ENCODE results near the gene APBA1. TPM values are rescaled to one million over a fixed set of nuclear protein-coding genes. Genes with fewer than 3 reads are reported as not detected.

Gene APBA1
- total RNA-seq, 3 donors from 2014 or later, result 10.1 to 14.4 (median 12.7) TPM

DNA sequence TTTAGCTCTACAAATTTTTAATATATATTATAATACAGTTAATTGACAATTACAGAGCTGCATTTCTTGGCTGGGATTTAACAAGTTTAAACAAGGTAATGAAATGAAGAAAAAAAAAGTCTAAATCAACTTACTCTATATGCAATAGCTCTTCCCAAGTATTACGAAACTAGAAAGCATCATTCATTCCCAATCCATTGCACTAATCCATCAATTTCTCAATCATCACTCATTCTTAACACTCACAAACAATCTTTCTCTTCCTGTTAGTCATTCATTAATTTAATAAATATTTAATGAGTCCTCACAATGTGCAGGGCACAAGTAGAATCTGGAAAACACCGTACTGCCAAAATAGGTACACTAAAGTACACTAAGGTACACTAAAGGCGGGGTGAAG lies 42.9 kb upstream of the APBA1 start:
- no peak for ATAC-seq

DNA sequence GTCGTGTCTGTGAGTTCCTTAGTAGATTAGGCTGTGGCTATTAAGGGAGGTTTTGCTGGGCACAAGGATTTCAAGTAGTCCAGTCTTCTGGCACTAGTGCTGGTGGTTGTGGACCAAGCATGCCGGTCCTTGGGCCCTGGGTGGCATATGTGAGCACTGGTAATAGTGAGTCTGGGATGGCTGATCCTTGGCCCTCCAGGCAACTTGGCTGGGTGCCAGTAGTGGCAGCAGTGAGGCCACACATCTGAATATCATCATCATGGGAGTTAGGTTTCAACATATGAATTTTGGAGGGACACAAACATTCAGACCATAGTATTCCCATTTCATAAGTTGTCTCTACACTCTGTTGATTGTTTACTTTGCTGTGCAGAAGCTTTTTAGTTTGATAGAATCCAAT lies 25.3 kb upstream of the APBA1 start:
- H3K4me1 ChIP-seq (ENCODE audit: low read depth), result no peaks in the 10 kb centered on the region
- peaks cover 31% of the 10 kb centered on the region for H3K9me3 ChIP-seq
- no peak overlapping the region for H3K4me3 ChIP-seq
- intact Hi-C loops (cut with DNase I, micrococcal nuclease), result no loop called here
- DNase-seq (no peak), ATAC-seq (no peak)
- H3K36me3 ChIP-seq (ENCODE audit: low read depth), result no peaks in the 10 kb centered on the region
- TF ChIP-seq, protein P1, sequence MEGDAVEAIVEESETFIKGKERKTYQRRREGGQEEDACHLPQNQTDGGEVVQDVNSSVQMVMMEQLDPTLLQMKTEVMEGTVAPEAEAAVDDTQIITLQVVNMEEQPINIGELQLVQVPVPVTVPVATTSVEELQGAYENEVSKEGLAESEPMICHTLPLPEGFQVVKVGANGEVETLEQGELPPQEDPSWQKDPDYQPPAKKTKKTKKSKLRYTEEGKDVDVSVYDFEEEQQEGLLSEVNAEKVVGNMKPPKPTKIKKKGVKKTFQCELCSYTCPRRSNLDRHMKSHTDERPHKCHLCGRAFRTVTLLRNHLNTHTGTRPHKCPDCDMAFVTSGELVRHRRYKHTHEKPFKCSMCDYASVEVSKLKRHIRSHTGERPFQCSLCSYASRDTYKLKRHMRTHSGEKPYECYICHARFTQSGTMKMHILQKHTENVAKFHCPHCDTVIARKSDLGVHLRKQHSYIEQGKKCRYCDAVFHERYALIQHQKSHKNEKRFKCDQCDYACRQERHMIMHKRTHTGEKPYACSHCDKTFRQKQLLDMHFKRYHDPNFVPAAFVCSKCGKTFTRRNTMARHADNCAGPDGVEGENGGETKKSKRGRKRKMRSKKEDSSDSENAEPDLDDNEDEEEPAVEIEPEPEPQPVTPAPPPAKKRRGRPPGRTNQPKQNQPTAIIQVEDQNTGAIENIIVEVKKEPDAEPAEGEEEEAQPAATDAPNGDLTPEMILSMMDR (IDR thresholded peaks at IDR 0.05), result no peak

More for the DNA sequence above, 42.9 kb upstream of the APBA1 start:
- TF ChIP-seq, protein P1 (IDR thresholded peaks at IDR 0.05), result no peak
- DNase-seq, result no peak
- Histone ChIP-seq H3K9me3 (no peaks in the 10 kb centered on the region), H3K4me3 (no peak overlapping the region), H3K4me1 (ENCODE audit: low read depth) (peaks cover 35% of the 10 kb centered on the region), H3K36me3 (ENCODE audit: low read depth) (no peaks in the 10 kb centered on the region)
- intact Hi-C loops (cut with DNase I, micrococcal nuclease), result no loop called here

GRCh38 chr9:69696802-69697201 lies 24.6 kb upstream of the APBA1 start:
- Histone ChIP-seq H3K36me3 (ENCODE audit: low read depth) (no peaks in the 10 kb centered on the region), H3K4me1 (ENCODE audit: low read depth) (no peaks in the 10 kb centered on the region), H3K9me3 (peaks cover 30% of the 10 kb centered on the region), H3K4me3 (no peak overlapping the region)
- no peak for ATAC-seq
- TF ChIP-seq, protein P1 (IDR thresholded peaks at IDR 0.05), result no peak
- no peak for DNase-seq
- intact Hi-C loops (cut with DNase I, micrococcal nuclease), result no loop called here

GRCh38 chr9:69689991-69690538 lies 17.9 kb upstream of the APBA1 start:
- Histone ChIP-seq H3K36me3 (ENCODE audit: low read depth) (no peaks in the 10 kb centered on the region), H3K4me3 (no peak overlapping the region), H3K4me1 (ENCODE audit: low read depth) (no peaks in the 10 kb centered on the region), H3K9me3 (no peaks in the 10 kb centered on the region)
- intact Hi-C loops (cut with DNase I, micrococcal nuclease), result no loop called here
- TF ChIP-seq, protein P1 (IDR thresholded peaks at IDR 0.05), result no peak
- DNase-seq (no peak), ATAC-seq (peak; percentile 40)

- Histone ChIP-seq H3K36me3 (ENCODE audit: low read depth) (no peaks in the 10 kb centered on the region), H3K4me3 (no peak overlapping the region), H3K9me3 (no peaks in the 10 kb centered on the region), H3K4me1 (ENCODE audit: low read depth) (no peaks in the 10 kb centered on the region)
- intact Hi-C loops (cut with DNase I, micrococcal nuclease), result no loop called here
- DNase-seq (no peak), ATAC-seq (no peak)
- TF ChIP-seq, protein P1 (IDR thresholded peaks at IDR 0.05), result no peak
These were observed 11.8 kb upstream of the APBA1 start for GRCh38 chr9:69683927-69684326.

Data from mucosa of descending colon (tissue), 3 donors.